ENCODE data around the gene SUCLA2.

SUCLA2 gene

DNA sequence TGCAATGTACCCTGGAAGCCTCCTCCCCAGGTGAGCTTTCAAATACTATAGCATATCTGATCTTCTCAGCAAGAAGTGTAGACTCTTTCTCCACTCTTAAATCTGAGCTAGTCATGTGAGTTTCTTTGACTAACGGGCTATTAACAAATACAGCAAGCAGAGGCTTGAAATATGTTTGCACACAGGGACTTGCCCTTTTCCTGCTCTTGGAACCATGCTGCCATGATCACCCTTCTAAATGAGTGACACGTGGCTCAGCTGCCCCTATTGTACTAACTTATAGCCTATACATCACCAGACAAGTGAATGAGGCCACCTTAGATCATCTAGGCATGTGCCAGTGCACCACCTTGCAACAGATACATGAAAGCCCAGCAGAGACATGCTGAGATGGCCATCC is 13.3 kb upstream of the SUCLA2 start:
- no peak for TF ChIP-seq EZH2phosphoT487 (IDR thresholded peaks at IDR 0.05; ENCODE audit: borderline replicate concordance)
- TF ChIP-seq, protein P1, sequence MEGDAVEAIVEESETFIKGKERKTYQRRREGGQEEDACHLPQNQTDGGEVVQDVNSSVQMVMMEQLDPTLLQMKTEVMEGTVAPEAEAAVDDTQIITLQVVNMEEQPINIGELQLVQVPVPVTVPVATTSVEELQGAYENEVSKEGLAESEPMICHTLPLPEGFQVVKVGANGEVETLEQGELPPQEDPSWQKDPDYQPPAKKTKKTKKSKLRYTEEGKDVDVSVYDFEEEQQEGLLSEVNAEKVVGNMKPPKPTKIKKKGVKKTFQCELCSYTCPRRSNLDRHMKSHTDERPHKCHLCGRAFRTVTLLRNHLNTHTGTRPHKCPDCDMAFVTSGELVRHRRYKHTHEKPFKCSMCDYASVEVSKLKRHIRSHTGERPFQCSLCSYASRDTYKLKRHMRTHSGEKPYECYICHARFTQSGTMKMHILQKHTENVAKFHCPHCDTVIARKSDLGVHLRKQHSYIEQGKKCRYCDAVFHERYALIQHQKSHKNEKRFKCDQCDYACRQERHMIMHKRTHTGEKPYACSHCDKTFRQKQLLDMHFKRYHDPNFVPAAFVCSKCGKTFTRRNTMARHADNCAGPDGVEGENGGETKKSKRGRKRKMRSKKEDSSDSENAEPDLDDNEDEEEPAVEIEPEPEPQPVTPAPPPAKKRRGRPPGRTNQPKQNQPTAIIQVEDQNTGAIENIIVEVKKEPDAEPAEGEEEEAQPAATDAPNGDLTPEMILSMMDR (conservative IDR thresholded peaks at IDR 0.05; ENCODE audit: low read length): no peak
- Histone ChIP-seq H3K9ac (ENCODE audit: low read depth, low read length, poor library complexity, severe bottlenecking) (no peak overlapping the region), H3K9me2 (replicated peaks; ENCODE audit: low read depth, low read length) (no peaks in the 10 kb centered on the region), H2AFZ (ENCODE audit: low read length) (no peak overlapping the region), H3K36me3 (ENCODE audit: insufficient read depth, low read length) (no peaks in the 10 kb centered on the region), H3K79me2 (ENCODE audit: insufficient read depth, low read length) (no peaks in the 10 kb centered on the region), H3K4me1 (ENCODE audit: insufficient read depth, low read length, poor library complexity, severe bottlenecking) (no peaks in the 10 kb centered on the region), H3K9me3 (ENCODE audit: insufficient read depth, low read depth, low read length) (no peaks in the 10 kb centered on the region; the same call in 1 of the 2 replicates), H3F3A (ENCODE audit: low read depth) (no peaks in the 10 kb centered on the region), H3K4me2 (ENCODE audit: low read depth, low read length, poor library complexity, severe bottlenecking) (no peak overlapping the region), H3K27me3 (ENCODE audit: insufficient read depth, low read length, poor library complexity, severe bottlenecking) (no peaks in the 10 kb centered on the region), H4K20me1 (ENCODE audit: insufficient read depth, low read length, poor library complexity, severe bottlenecking) (no peaks in the 10 kb centered on the region), H3K4me3 (ENCODE audit: low read length, poor library complexity, severe bottlenecking) (no peak overlapping the region)

DNA sequence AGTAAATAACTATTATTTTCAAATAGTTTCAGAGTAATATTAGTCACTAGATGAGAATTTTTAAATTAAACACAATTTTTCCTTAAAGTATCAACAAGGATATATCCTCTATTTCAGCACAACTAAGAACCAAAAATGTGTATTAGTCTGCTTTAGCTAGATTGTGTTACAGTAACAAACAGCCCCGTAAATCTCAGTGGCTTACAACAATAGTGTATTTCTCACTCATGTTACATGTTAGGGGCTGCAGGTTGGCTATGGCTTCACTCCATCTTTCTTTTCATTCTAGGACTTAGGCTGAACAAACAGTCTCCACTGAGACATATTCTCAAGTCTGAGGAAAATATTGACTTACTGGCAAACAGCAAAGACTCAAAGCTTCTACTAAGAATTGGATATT is 11.6 kb upstream of the SUCLA2 start:
- Histone ChIP-seq H3K4me2 (ENCODE audit: low read depth, low read length, poor library complexity, severe bottlenecking) (no peak overlapping the region), H3K4me1 (ENCODE audit: insufficient read depth, low read length, poor library complexity, severe bottlenecking) (no peaks in the 10 kb centered on the region), H3F3A (ENCODE audit: low read depth) (no peaks in the 10 kb centered on the region), H3K79me2 (ENCODE audit: insufficient read depth, low read length) (no peaks in the 10 kb centered on the region), H3K36me3 (ENCODE audit: insufficient read depth, low read length) (no peaks in the 10 kb centered on the region), H3K9ac (ENCODE audit: low read depth, low read length, poor library complexity, severe bottlenecking) (no peak overlapping the region), H3K9me3 (ENCODE audit: insufficient read depth, low read depth, low read length) (no peaks in the 10 kb centered on the region; the same call in 1 of the 2 replicates), H3K9me2 (replicated peaks; ENCODE audit: low read depth, low read length) (no peaks in the 10 kb centered on the region), H3K4me3 (ENCODE audit: low read length, poor library complexity, severe bottlenecking) (no peak overlapping the region), H3K27me3 (ENCODE audit: insufficient read depth, low read length, poor library complexity, severe bottlenecking) (no peaks in the 10 kb centered on the region), H4K20me1 (ENCODE audit: insufficient read depth, low read length, poor library complexity, severe bottlenecking) (no peaks in the 10 kb centered on the region), H2AFZ (ENCODE audit: low read length) (no peak overlapping the region)
- TF ChIP-seq, protein P1 (conservative IDR thresholded peaks at IDR 0.05; ENCODE audit: low read length): no peak
- no peak for TF ChIP-seq EZH2phosphoT487 (IDR thresholded peaks at IDR 0.05; ENCODE audit: borderline replicate concordance)

DNA sequence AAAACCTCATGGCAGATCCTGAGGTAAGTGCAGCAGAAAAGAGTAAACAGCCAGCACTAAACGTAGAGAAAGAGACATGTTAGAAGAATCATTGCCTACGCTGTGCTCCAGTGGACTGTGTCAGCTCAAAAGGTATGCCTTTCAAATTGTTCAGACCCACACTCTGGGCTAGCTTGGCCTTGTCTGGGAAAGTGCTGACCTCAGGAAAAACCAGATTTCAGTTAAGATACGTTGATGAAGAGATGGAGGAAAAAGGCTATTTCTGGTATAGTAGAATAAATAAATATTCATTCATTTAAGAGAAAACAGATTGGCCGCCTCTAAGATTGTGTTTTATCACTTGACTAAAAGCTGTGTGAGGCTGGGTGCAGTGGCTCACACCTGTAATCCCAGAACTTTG is 9.6 kb upstream of the SUCLA2 start:
- Histone ChIP-seq H3K9me3 (ENCODE audit: insufficient read depth, low read depth, low read length) (no peaks in the 10 kb centered on the region; the same call in 1 of the 2 replicates), H3F3A (ENCODE audit: low read depth) (no peaks in the 10 kb centered on the region), H3K9me2 (replicated peaks; ENCODE audit: low read depth, low read length) (no peaks in the 10 kb centered on the region), H3K79me2 (ENCODE audit: insufficient read depth, low read length) (no peaks in the 10 kb centered on the region), H3K27me3 (ENCODE audit: insufficient read depth, low read length, poor library complexity, severe bottlenecking) (no peaks in the 10 kb centered on the region), H3K4me1 (ENCODE audit: insufficient read depth, low read length, poor library complexity, severe bottlenecking) (no peaks in the 10 kb centered on the region), H3K4me2 (ENCODE audit: low read depth, low read length, poor library complexity, severe bottlenecking) (no peak overlapping the region), H3K36me3 (ENCODE audit: insufficient read depth, low read length) (no peaks in the 10 kb centered on the region), H4K20me1 (ENCODE audit: insufficient read depth, low read length, poor library complexity, severe bottlenecking) (no peaks in the 10 kb centered on the region), H3K9ac (ENCODE audit: low read depth, low read length, poor library complexity, severe bottlenecking) (no peak overlapping the region), H3K4me3 (ENCODE audit: low read length, poor library complexity, severe bottlenecking) (no peak overlapping the region), H2AFZ (ENCODE audit: low read length) (no peak overlapping the region)
- TF ChIP-seq, protein P1 (conservative IDR thresholded peaks at IDR 0.05; ENCODE audit: low read length): no peak
- TF ChIP-seq EZH2phosphoT487 (IDR thresholded peaks at IDR 0.05; ENCODE audit: borderline replicate concordance): no peak

All from Loucy (cell line).